ENCODE measurements around the gene NBPF26. TPM values are rescaled to one million over a fixed set of nuclear protein-coding genes. Genes with fewer than 3 reads are reported as not detected.
"Not testable (repeated sequence)": the region's sequence is repeated elsewhere in the genome, so short reads cannot be mapped to it uniquely, and the experiment has no call there.

The NBPF26 gene
- total and polyA plus RNA-seq, 2 of the 13 experiments (the other 11 are each of a cell fraction or from before 2014, with no cell fraction given) = 5.3 to 6.4 TPM

DNA sequence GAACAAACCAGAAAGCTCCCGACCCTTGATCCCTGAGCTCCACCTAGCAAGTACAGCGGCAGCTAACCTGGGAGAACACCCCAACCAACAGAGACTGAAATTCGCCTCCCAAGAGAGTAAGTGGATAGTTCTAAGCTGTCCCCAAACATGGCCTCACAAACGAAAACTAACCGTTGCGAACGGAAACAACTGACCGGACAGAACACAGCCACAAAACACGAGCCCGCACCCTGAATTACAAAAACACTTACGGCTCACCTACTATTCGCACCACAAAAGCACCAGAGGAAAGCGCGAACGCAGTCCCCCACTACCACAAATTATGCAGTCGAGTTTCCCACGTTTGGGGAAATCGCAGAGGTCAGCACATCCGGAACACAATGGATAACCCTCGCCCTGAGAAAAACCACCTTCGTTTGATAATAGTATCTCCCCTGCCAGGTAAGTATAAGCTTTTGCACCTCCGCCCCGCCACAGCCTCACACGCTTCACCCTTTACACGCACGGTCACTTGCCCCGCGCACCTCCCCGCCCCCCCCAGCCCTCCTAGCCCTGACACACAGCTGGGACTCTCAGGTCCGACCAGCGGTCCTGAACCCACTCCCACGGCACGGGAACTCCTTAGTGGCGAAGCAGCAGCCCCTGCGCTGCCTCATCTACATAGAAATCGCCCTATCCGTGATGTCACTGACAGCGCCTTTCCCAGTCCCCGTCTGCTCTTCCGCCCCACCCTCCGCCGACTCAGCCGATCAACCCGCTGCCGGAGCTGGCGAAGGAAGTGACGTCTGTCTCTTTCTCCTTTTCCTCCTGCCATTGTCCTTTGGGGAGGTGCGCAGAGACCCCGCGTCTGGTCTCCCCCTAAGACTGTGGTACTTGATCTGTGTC, 127.0 kb downstream of the NBPF26 start (continued):
- TF ChIP-seq SAP130 (CRISPR knock-in tag; IDR thresholded peaks at IDR 0.05; ENCODE audit: low read depth) (0 out of 2 replicates have a peak, but pooled peaks have one; percentile 26), POLR2AphosphoS5 (IDR thresholded peaks at IDR 0.05; ENCODE audit: low read depth, low read length) (peak; percentile 88), ATF1 (CRISPR knock-in tag; IDR thresholded peaks at IDR 0.05) (peak; percentile 41; the same call in 1 of the 2 replicates), GABPB1 (CRISPR knock-in tag; IDR thresholded peaks at IDR 0.05) (peak; percentile 88), CHD2 (IDR thresholded peaks at IDR 0.05; ENCODE audit: low read depth, low read length) (0 out of 2 replicates have a peak, but pooled peaks have one; percentile 28), EP300 (IDR thresholded peaks at IDR 0.05; ENCODE audit: low read depth in 2 of 2, low read length in 2 of 2) (peak in 1 of 2 experiments; percentile 21; a peak in 2 of 4 replicates), BHLHE40 (IDR thresholded peaks at IDR 0.05; ENCODE audit: low read length) (0 out of 2 replicates have a peak, but pooled peaks have one; percentile 22), YY1 (IDR thresholded peaks at IDR 0.05; ENCODE audit: insufficient read depth, insufficient replicate concordance, low read depth, low read length) (peak; percentile 57), MAFF (IDR thresholded peaks at IDR 0.05; ENCODE audit: low read depth, low read length) (peak; percentile 81), CREB1 (IDR thresholded peaks at IDR 0.05) (peak; percentile 38; the same call in 1 of the 2 replicates), CREB1 (CRISPR knock-in tag; IDR thresholded peaks at IDR 0.05) (peak; percentile 76), HOXA3 (CRISPR knock-in tag; IDR thresholded peaks at IDR 0.05) (peak; percentile 62), THAP11 (CRISPR knock-in tag; IDR thresholded peaks at IDR 0.05) (0 out of 2 replicates have a peak, but pooled peaks have one; percentile 16), SIN3B (IDR thresholded peaks at IDR 0.05; ENCODE audit: low read length) (peak; percentile 24; the same call in 1 of the 2 replicates), RARA (CRISPR knock-in tag; IDR thresholded peaks at IDR 0.05) (0 out of 2 replicates have a peak, but pooled peaks have one; percentile 7), ZNF281 (CRISPR knock-in tag; IDR thresholded peaks at IDR 0.05; ENCODE audit: borderline replicate concordance) (peak; percentile 31; the same call in 1 of the 2 replicates), GABPA (IDR thresholded peaks at IDR 0.05; ENCODE audit: low read depth, low read length) (peak; percentile 40; the same call in 1 of the 2 replicates), GABPA (CRISPR knock-in tag; IDR thresholded peaks at IDR 0.05; ENCODE audit: low read depth) (peak; percentile 82), CBX5 (CRISPR knock-in tag; IDR thresholded peaks at IDR 0.05; ENCODE audit: borderline replicate concordance) (0 out of 2 replicates have a peak, but pooled peaks have one; percentile 57), ZNF589 (CRISPR knock-in tag; conservative IDR thresholded peaks at IDR 0.05) (0 out of 2 replicates have a peak, but pooled peaks have one; percentile 54), NONO (IDR thresholded peaks at IDR 0.05) (peak; percentile 94; the same call in 1 of the 2 replicates), NONO (CRISPR knock-in tag; conservative IDR thresholded peaks at IDR 0.05) (peak; percentile 66), RBM39 (IDR thresholded peaks at IDR 0.05; ENCODE audit: low read depth, low read length, poor library complexity, severe bottlenecking) (peak; percentile 58)
- TF ChIP-seq EP300 (CRISPR knock-in tag; IDR thresholded peaks at IDR 0.05; ENCODE audit: borderline replicate concordance) = not testable (repeated sequence)
- TF ChIP-seq, protein P1, sequence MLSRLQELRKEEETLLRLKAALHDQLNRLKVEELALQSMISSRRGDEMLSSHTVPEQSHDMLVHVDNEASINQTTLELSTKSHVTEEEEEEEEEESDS (CRISPR knock-in tag; IDR thresholded peaks at IDR 0.05; ENCODE audit: borderline replicate concordance) = peak; percentile 99

Data from HepG2 (cell line).